ENCODE results near the gene MYEOV.

Gene MYEOV

GRCh38 chr11:69276165-69276564 is 17.8 kb upstream of the MYEOV start:
- H3K4me3 ChIP-seq, result no peak overlapping the region
- H3K4me1 ChIP-seq, result peaks cover 0 to 11% (median 4%) of the 10 kb centered on the region in 4 donors
- intact Hi-C loops (cut with DNase I; ENCODE audit: low total_unique reads), result no loop called here
- H3K27me3 ChIP-seq, result peaks cover 0 to 3% of the 10 kb centered on the region in 2 donors
- H3K27ac ChIP-seq, result no peak overlapping the region
- H3K36me3 ChIP-seq, result no peaks in the 10 kb centered on the region
- no peaks in the 10 kb centered on the region for H3K9me3 ChIP-seq
- no peak for DNase-seq
- TF ChIP-seq CTCF (IDR thresholded peaks at IDR 0.05), result no peak

- intact Hi-C loops (cut with DNase I; ENCODE audit: low total_unique reads), result no loop called here
- Histone ChIP-seq H3K9me3 (no peaks in the 10 kb centered on the region), H3K27me3 (peaks cover 0 to 3% of the 10 kb centered on the region in 2 donors), H3K27ac (no peak overlapping the region), H3K36me3 (no peaks in the 10 kb centered on the region), H3K4me3 (no peak overlapping the region), H3K4me1 (peaks cover 0 to 13% (median 4%) of the 10 kb centered on the region in 4 donors)
- no peak for TF ChIP-seq CTCF (IDR thresholded peaks at IDR 0.05)
- DNase-seq, result no peak
These were observed 16.7 kb upstream of the MYEOV start for GRCh38 chr11:69277074-69277809.

- intact Hi-C loops (cut with DNase I; ENCODE audit: low total_unique reads), result no loop called here
These were observed 15.7 kb upstream of the MYEOV start for GRCh38 chr11:69278091-69278867.

GRCh38 chr11:69280451-69280850 is 13.5 kb upstream of the MYEOV start:
- H3K9me3 ChIP-seq, result no peaks in the 10 kb centered on the region
- intact Hi-C loops (cut with DNase I; ENCODE audit: low total_unique reads), result no loop called here
- H3K4me1 ChIP-seq, result peaks cover 0 to 13% (median 4%) of the 10 kb centered on the region in 4 donors
- no peak for DNase-seq
- no peak for TF ChIP-seq CTCF (IDR thresholded peaks at IDR 0.05)
- H3K27ac ChIP-seq, result no peak overlapping the region
- no peaks in the 10 kb centered on the region for H3K36me3 ChIP-seq
- H3K4me3 ChIP-seq, result no peak overlapping the region
- peaks cover 0 to 3% of the 10 kb centered on the region in 2 donors for H3K27me3 ChIP-seq

More at GRCh38 chr11:69278091-69278867, 15.7 kb upstream of the MYEOV start:
- Histone ChIP-seq H3K36me3 (no peaks in the 10 kb centered on the region), H3K9me3 (no peaks in the 10 kb centered on the region), H3K4me1 (peaks cover 0 to 13% (median 4%) of the 10 kb centered on the region in 4 donors), H3K27me3 (peaks cover 0 to 3% of the 10 kb centered on the region in 2 donors), H3K27ac (no peak overlapping the region), H3K4me3 (no peak overlapping the region)
- DNase-seq, result no peak
- no peak for TF ChIP-seq CTCF (IDR thresholded peaks at IDR 0.05)

GRCh38 chr11:69280994-69281393 is 13.0 kb upstream of the MYEOV start:
- peaks cover 0 to 6% of the 10 kb centered on the region in 2 donors for H3K27me3 ChIP-seq
- TF ChIP-seq CTCF (IDR thresholded peaks at IDR 0.05), result no peak
- H3K4me1 ChIP-seq, result peaks cover 0 to 13% (median 4%) of the 10 kb centered on the region in 4 donors
- H3K27ac ChIP-seq, result no peak overlapping the region
- H3K36me3 ChIP-seq, result no peaks in the 10 kb centered on the region
- intact Hi-C loops (cut with DNase I; ENCODE audit: low total_unique reads), result no loop called here
- no peak overlapping the region for H3K4me3 ChIP-seq
- H3K9me3 ChIP-seq, result no peaks in the 10 kb centered on the region
- peak in 1 of 2 donors; percentile 65 for DNase-seq
